SK-N-SH (cell line): ENCODE results near the gene EXOC3. TPM values are rescaled to one million over a fixed set of nuclear protein-coding genes. Genes with fewer than 3 reads are reported as not detected.

Source experiments
- CTCF ChIA-PET: fragments of 300-600, 350-600 bp; formaldehyde crosslinking; extraction: SDS; loops from one replicate; lab custom pipeline; 2021; lab: Yijun Ruan, JAX
- POLR2A ChIA-PET: fragments of 350-600 bp; sonication (Branson Sonifier 250); formaldehyde crosslinking; extraction: SDS; loops from one replicate; lab custom pipeline; 2020; ENCODE audit warnings: antibody characterized with exemption, inconsistent platforms; lab: Yijun Ruan, JAX
- DNase-seq: peaks from one replicate; pipeline ENCODE4 v3.0.0; 2012
- H2AFZ ChIP-seq: fragments of 200-600 bp; sonication (generic); 2 replicates; pipeline ENCODE4 v1.8.1; 2016; ENCODE audit warnings: antibody characterized with exemption, mild to moderate bottlenecking, low read depth
- H3F3A ChIP-seq: fragments of 200-600 bp; sonication (generic); replicated peaks from 2 replicates; pipeline ENCODE3; 2016; ENCODE audit warnings: antibody characterized with exemption, mild to moderate bottlenecking; ENCODE audit not compliant: insufficient read depth
- H3K27ac ChIP-seq, 2 experiments: fragments of 200-500 bp in 1 of 2; fragments of 200-600 bp in 1 of 2; sonication (Bioruptor generic) in 1 of 2; sonication (generic), shearing (Covaris generic) in 1 of 2; 2 replicates each; pipeline versions ENCODE4 v1.5.1 to v1.6.1; 2014 to 2016; ENCODE audit warnings: low read depth in 2 of 2, inconsistent platforms in 1 of 2, low read length in 1 of 2, mild to moderate bottlenecking in 1 of 2, mixed read lengths in 1 of 2
- H3K27me3 ChIP-seq: fragments of 200-600 bp; sonication (generic), shearing (Covaris generic); 2 replicates; pipeline ENCODE4 v1.6.1; 2016; ENCODE audit warnings: mixed run types; ENCODE audit not compliant: insufficient read depth
- H3K36me3 ChIP-seq, 2 experiments: fragments of 200-500 bp in 1 of 2; fragments of 200-600 bp in 1 of 2; sonication (Bioruptor generic) in 1 of 2; sonication (generic) in 1 of 2; replicated peaks in 1 of 2; 2 replicates each; pipeline versions ENCODE3 to v1.5.1; 2014 to 2016; ENCODE audit warnings: low read length in 1 of 2, mild to moderate bottlenecking in 1 of 2; ENCODE audit not compliant: insufficient read depth in 2 of 2, control insufficient read depth in 1 of 2
- H3K4me1 ChIP-seq, 2 experiments: fragments of 200-500 bp in 1 of 2; fragments of 200-600 bp in 1 of 2; sonication (Bioruptor generic) in 1 of 2; sonication (generic), shearing (Covaris generic) in 1 of 2; 2 replicates each; pipeline versions ENCODE4 v1.5.1 to v1.6.1; 2014 to 2016; ENCODE audit warnings: low read depth in 1 of 2, low read length in 1 of 2, mixed run types in 1 of 2; ENCODE audit not compliant: insufficient read depth in 2 of 2, control insufficient read depth in 1 of 2
- H3K4me2 ChIP-seq: fragments of 200-600 bp; sonication (generic), shearing (Covaris generic); 2 replicates; pipeline ENCODE4 v1.6.1; 2017; ENCODE audit warnings: mixed run types
- H3K4me3 ChIP-seq, 2 experiments: fragments of 200-500 bp in 1 of 2; fragments of 200-600 bp in 1 of 2; sonication (Bioruptor generic) in 1 of 2; sonication (generic), shearing (Covaris generic) in 1 of 2; 2 replicates each; pipeline versions ENCODE4 v1.5.1 to v1.8.1; 2014 to 2016; ENCODE audit warnings: low read depth in 2 of 2, inconsistent platforms in 1 of 2, low read length in 1 of 2, mild to moderate bottlenecking in 1 of 2, mixed read lengths in 1 of 2, moderate library complexity in 1 of 2
- H3K79me2 ChIP-seq: fragments of 200-600 bp; sonication (generic); 2 replicates; pipeline ENCODE4 v1.8.1; 2017; ENCODE audit warnings: mild to moderate bottlenecking; ENCODE audit not compliant: insufficient read depth
- H3K9ac ChIP-seq: fragments of 200-600 bp; sonication (generic); 2 replicates; pipeline ENCODE4 v1.6.1; 2017; ENCODE audit warnings: mixed run types
- H3K9me2 ChIP-seq: fragments of 200-600 bp; sonication (generic); 2 replicates; pipeline ENCODE4 v1.6.1; 2017; ENCODE audit warnings: mixed run types
- H3K9me3 ChIP-seq: fragments of 200-600 bp; sonication (generic); 2 replicates; pipeline ENCODE4 v1.6.1; 2017; ENCODE audit warnings: mixed run types, mild to moderate bottlenecking, moderate library complexity
- H4K20me1 ChIP-seq: fragments of 200-600 bp; sonication (generic); 2 replicates; pipeline ENCODE4 v1.6.1; 2017; ENCODE audit warnings: mild to moderate bottlenecking, mixed run types; ENCODE audit not compliant: insufficient read depth
- CHD2 ChIP-seq: fragments of 150-350 bp; IDR thresholded peaks from 2 replicates; pipeline ENCODE4 v1.6.1; 2018; ENCODE audit warnings: low read length; ENCODE audit not compliant: partially characterized antibody
- ELF1 ChIP-seq: IDR thresholded peaks from 2 replicates; pipeline ENCODE4 v1.4.0; 2012
- EZH2phosphoT487 ChIP-seq: fragments of 200-600 bp; sonication (generic); IDR thresholded peaks from 2 replicates; pipeline ENCODE4 v1.6.1; 2017; ENCODE audit warnings: low read depth, mixed run types, mild to moderate bottlenecking, antibody characterized with exemption, moderate library complexity, borderline replicate concordance
- RAD21 ChIP-seq: IDR thresholded peaks from 2 replicates; pipeline ENCODE4 v1.6.1; 2012; ENCODE audit warnings: mild to moderate bottlenecking, low read length
- RCOR1 ChIP-seq: fragments of 150-350 bp; IDR thresholded peaks from 2 replicates; pipeline ENCODE4 v1.6.1; 2017; ENCODE audit warnings: antibody characterized with exemption, low read length
- SIN3A ChIP-seq: IDR thresholded peaks from 2 replicates; pipeline ENCODE4 v1.6.1; 2012; ENCODE audit warnings: low read depth, mild to moderate bottlenecking, low read length, moderate library complexity, borderline replicate concordance
- SMC3 ChIP-seq: IDR thresholded peaks from 2 replicates; pipeline ENCODE4 v1.6.1; 2012; ENCODE audit warnings: low read depth, low read length, improper control_type of control experiment
- TAF1 ChIP-seq: IDR thresholded peaks from 2 replicates; pipeline ENCODE4 v1.6.1; 2012; ENCODE audit warnings: low read depth, mild to moderate bottlenecking, low read length, moderate library complexity, borderline replicate concordance
- TCF12 ChIP-seq: IDR thresholded peaks from 2 replicates; pipeline ENCODE4 v1.4.0; 2012
- TEAD4 ChIP-seq: IDR thresholded peaks from 2 replicates; pipeline ENCODE4 v1.4.0; 2012; ENCODE audit warnings: mild to moderate bottlenecking, borderline replicate concordance; ENCODE audit not compliant: insufficient read depth
- WGBS: methylation state at CpG from one replicate; pipeline ENCODE4 v1.1.6; 2017; ENCODE audit warnings: low lambda C conversion rate; 5-methylcytosine and 5-hydroxymethylcytosine counted together
- polyA plus RNA-seq, 3 experiments: library from polyadenylated mRNA; depleted of rRNA; stranded (reverse); fragments of >200 nt; gene quantifications; 2 replicates each; pipeline ENCODE4 v1.2.3, GENCODE V29; 2012
- TF ChIP-seq, protein P1 (sequence below): fragments of 150-350 bp; IDR thresholded peaks from 2 replicates; pipeline ENCODE4 v1.6.1; 2017; ENCODE audit warnings: antibody characterized with exemption, low read length, low read depth, borderline replicate concordance
- TF ChIP-seq, protein P2 (sequence below): fragments of 200-600 bp; sonication (generic); IDR thresholded peaks from 2 replicates; pipeline ENCODE4 v1.6.1; 2017; ENCODE audit warnings: antibody characterized with exemption, mild to moderate bottlenecking, moderate library complexity
- TF ChIP-seq, protein P3 (sequence below): IDR thresholded peaks from 2 replicates; pipeline ENCODE4 v1.4.0; 2012; ENCODE audit warnings: low read depth, borderline replicate concordance
- TF ChIP-seq, protein P4 (sequence below): fragments of 150-350 bp; IDR thresholded peaks from 2 replicates; pipeline ENCODE4 v1.6.1; 2016; ENCODE audit warnings: mild to moderate bottlenecking, low read depth, low read length

EXOC3 gene
- polyA plus RNA-seq, 1 of the 3 experiments (the other 2 are of a cell fraction) = 25.7 TPM

DNA sequence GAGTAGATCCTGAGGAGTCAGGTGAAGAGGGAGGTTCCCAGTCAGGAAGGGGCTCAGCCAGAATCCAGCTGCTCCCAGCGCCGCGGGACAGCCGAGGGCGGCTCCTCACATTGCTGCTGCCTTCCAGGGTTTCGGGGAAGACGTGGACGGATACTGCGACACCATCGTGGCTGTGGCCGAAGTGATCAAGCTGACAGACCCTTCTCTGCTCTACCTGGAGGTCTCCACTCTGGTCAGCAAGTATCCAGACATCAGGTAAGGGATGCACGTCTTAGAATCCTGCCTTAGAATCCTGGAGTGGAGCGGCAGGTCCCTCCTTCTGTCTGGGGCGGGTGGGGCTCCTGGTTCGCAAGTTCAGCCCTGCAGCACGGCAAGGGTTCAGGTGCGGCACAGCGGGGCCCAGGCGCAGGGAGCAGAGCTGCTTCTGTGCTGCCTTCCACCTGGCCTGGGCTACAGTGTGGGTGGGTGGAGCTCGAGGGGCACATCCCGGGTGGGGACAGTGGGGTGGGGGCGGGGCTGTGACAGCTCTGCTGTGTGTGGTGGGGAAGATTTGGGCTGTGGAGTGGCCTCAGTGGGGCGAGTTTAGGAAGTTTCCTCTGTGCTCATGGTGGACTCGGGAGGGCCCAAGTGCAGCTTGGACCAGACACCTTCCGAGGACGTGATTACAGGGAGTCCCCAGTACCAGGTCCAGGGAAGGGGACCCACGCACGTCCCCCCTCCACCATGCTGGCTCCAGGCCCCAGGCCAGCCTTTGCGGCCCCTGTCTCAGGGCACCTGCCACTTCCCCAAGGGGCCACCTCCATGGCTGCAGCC lies 22.8 kb downstream of the EXOC3 start:
- Histone ChIP-seq H3K4me2 (no peak overlapping the region), H3K9me2 (no peaks in the 10 kb centered on the region), H3K27me3 (no peaks in the 10 kb centered on the region), H2AFZ (no peak overlapping the region), H3K4me3 (no peak overlapping the region), H3K27ac (no peak overlapping the region), H3K36me3 (peaks cover 18 to 55% of the 10 kb centered on the region in 2 experiments), H3F3A (no peaks in the 10 kb centered on the region), H4K20me1 (no peaks in the 10 kb centered on the region), H3K4me1 (no peaks in the 10 kb centered on the region; a peak in 1 of 4 replicates), H3K9ac (no peak overlapping the region), H3K9me3 (no peaks in the 10 kb centered on the region), H3K79me2 (no peaks in the 10 kb centered on the region)
- DNase-seq = no peak
- POLR2A ChIA-PET = no interaction called here
- TF ChIP-seq, protein P1, sequence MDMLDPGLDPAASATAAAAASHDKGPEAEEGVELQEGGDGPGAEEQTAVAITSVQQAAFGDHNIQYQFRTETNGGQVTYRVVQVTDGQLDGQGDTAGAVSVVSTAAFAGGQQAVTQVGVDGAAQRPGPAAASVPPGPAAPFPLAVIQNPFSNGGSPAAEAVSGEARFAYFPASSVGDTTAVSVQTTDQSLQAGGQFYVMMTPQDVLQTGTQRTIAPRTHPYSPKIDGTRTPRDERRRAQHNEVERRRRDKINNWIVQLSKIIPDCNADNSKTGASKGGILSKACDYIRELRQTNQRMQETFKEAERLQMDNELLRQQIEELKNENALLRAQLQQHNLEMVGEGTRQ = no peak
- TF ChIP-seq EZH2phosphoT487 (no peak), SMC3 (no peak), RAD21 (no peak), TEAD4 (no peak), SIN3A (no peak), ELF1 (no peak), CHD2 (no peak), TCF12 (no peak), TAF1 (no peak), RCOR1 (no peak)
- TF ChIP-seq, protein P2, sequence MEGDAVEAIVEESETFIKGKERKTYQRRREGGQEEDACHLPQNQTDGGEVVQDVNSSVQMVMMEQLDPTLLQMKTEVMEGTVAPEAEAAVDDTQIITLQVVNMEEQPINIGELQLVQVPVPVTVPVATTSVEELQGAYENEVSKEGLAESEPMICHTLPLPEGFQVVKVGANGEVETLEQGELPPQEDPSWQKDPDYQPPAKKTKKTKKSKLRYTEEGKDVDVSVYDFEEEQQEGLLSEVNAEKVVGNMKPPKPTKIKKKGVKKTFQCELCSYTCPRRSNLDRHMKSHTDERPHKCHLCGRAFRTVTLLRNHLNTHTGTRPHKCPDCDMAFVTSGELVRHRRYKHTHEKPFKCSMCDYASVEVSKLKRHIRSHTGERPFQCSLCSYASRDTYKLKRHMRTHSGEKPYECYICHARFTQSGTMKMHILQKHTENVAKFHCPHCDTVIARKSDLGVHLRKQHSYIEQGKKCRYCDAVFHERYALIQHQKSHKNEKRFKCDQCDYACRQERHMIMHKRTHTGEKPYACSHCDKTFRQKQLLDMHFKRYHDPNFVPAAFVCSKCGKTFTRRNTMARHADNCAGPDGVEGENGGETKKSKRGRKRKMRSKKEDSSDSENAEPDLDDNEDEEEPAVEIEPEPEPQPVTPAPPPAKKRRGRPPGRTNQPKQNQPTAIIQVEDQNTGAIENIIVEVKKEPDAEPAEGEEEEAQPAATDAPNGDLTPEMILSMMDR = no peak
- TF ChIP-seq, protein P3, sequence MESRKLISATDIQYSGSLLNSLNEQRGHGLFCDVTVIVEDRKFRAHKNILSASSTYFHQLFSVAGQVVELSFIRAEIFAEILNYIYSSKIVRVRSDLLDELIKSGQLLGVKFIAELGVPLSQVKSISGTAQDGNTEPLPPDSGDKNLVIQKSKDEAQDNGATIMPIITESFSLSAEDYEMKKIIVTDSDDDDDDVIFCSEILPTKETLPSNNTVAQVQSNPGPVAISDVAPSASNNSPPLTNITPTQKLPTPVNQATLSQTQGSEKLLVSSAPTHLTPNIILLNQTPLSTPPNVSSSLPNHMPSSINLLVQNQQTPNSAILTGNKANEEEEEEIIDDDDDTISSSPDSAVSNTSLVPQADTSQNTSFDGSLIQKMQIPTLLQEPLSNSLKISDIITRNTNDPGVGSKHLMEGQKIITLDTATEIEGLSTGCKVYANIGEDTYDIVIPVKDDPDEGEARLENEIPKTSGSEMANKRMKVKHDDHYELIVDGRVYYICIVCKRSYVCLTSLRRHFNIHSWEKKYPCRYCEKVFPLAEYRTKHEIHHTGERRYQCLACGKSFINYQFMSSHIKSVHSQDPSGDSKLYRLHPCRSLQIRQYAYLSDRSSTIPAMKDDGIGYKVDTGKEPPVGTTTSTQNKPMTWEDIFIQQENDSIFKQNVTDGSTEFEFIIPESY = no peak
- TF ChIP-seq, protein P4, sequence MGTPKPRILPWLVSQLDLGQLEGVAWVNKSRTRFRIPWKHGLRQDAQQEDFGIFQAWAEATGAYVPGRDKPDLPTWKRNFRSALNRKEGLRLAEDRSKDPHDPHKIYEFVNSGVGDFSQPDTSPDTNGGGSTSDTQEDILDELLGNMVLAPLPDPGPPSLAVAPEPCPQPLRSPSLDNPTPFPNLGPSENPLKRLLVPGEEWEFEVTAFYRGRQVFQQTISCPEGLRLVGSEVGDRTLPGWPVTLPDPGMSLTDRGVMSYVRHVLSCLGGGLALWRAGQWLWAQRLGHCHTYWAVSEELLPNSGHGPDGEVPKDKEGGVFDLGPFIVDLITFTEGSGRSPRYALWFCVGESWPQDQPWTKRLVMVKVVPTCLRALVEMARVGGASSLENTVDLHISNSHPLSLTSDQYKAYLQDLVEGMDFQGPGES = no peak
- whole genome bisulfite sequencing = 90% methylated on average over 13 of the region's 29 CpGs
- CTCF ChIA-PET = interaction anchor here (1.2 to 1.9 kb wide), 2 partner anchors 19 to 21 kb away, joined by 4 to 5 read pairs; no protein-coding TSS in a partner anchor
